DND-41 (cell line): ENCODE results near the gene CCDC136.

ENCODE experiments used
- ATAC-seq: fragments of 200-7000 bp; cut with Tn5 transposase; 3 replicates; pipeline ENCODE4 v1.9.1; 2021; ENCODE audit warnings: low read depth; ENCODE audit not compliant: insufficient read depth
- DNase-seq: peaks from one replicate; pipeline ENCODE4 v3.0.0-alpha.2; 2020
- H2AFZ ChIP-seq: 2 replicates; pipeline ENCODE4 v1.6.0; 2012; ENCODE audit warnings: low read depth, low read length
- H3K27ac ChIP-seq: 2 replicates; pipeline ENCODE4 v1.5.1; 2012; ENCODE audit warnings: low read length, inconsistent platforms
- H3K27me3 ChIP-seq: fragments of 200-600 bp; sonication (generic); 2 replicates; pipeline ENCODE4 v1.6.0; 2012; ENCODE audit warnings: low read length, mild to moderate bottlenecking, inconsistent platforms; ENCODE audit not compliant: insufficient read depth, poor library complexity
- H3K36me3 ChIP-seq: 2 replicates; pipeline ENCODE4 v1.5.1; 2012; ENCODE audit warnings: low read length, inconsistent platforms; ENCODE audit not compliant: insufficient read depth
- H3K4me1 ChIP-seq: 2 replicates; pipeline ENCODE4 v1.5.1; 2012; ENCODE audit warnings: mild to moderate bottlenecking, low read length; ENCODE audit not compliant: insufficient read depth
- H3K4me2 ChIP-seq: 2 replicates; pipeline ENCODE4 v1.6.0; 2012; ENCODE audit warnings: mild to moderate bottlenecking, moderate library complexity, low read length, inconsistent platforms; ENCODE audit not compliant: insufficient read depth
- H3K4me3 ChIP-seq, 2 experiments: fragments of 200-600 bp in 1 of 2; shearing (Covaris generic) in 1 of 2; 2 replicates each; pipeline ENCODE4 v1.5.1; 2012 to 2016; ENCODE audit warnings: inconsistent platforms in 2 of 2, low read length in 2 of 2, mild to moderate bottlenecking in 2 of 2, low read depth in 1 of 2, moderate library complexity in 1 of 2
- H3K79me2 ChIP-seq: 2 replicates; pipeline ENCODE4 v1.6.0; 2012; ENCODE audit warnings: low read length, inconsistent platforms; ENCODE audit not compliant: insufficient read depth
- H3K9ac ChIP-seq: 2 replicates; pipeline ENCODE4 v1.6.0; 2012; ENCODE audit warnings: low read depth, mild to moderate bottlenecking, inconsistent platforms, low read length, moderate library complexity
- H3K9me3 ChIP-seq: 2 replicates; pipeline ENCODE4 v1.5.1; 2012; ENCODE audit warnings: low read length, moderate library complexity, mild to moderate bottlenecking, inconsistent platforms; ENCODE audit not compliant: insufficient read depth, severe bottlenecking
- H4K20me1 ChIP-seq: 2 replicates; pipeline ENCODE4 v1.6.0; 2012; ENCODE audit warnings: low read length; ENCODE audit not compliant: insufficient read depth
- CTCF ChIP-seq: IDR thresholded peaks from 2 replicates; pipeline ENCODE4 v1.5.1; 2012; ENCODE audit warnings: borderline replicate concordance, low read length, moderate library complexity, mild to moderate bottlenecking; ENCODE audit not compliant: poor library complexity, severe bottlenecking; ENCODE audit errors: extremely low read depth
- EZH2 ChIP-seq: IDR thresholded peaks from 3 replicates; pipeline ENCODE4 v1.6.1; 2012; ENCODE audit warnings: borderline replicate concordance, low read depth, mild to moderate bottlenecking, moderate library complexity, low read length, inconsistent platforms; ENCODE audit not compliant: severe bottlenecking

The CCDC136 gene

DNA sequence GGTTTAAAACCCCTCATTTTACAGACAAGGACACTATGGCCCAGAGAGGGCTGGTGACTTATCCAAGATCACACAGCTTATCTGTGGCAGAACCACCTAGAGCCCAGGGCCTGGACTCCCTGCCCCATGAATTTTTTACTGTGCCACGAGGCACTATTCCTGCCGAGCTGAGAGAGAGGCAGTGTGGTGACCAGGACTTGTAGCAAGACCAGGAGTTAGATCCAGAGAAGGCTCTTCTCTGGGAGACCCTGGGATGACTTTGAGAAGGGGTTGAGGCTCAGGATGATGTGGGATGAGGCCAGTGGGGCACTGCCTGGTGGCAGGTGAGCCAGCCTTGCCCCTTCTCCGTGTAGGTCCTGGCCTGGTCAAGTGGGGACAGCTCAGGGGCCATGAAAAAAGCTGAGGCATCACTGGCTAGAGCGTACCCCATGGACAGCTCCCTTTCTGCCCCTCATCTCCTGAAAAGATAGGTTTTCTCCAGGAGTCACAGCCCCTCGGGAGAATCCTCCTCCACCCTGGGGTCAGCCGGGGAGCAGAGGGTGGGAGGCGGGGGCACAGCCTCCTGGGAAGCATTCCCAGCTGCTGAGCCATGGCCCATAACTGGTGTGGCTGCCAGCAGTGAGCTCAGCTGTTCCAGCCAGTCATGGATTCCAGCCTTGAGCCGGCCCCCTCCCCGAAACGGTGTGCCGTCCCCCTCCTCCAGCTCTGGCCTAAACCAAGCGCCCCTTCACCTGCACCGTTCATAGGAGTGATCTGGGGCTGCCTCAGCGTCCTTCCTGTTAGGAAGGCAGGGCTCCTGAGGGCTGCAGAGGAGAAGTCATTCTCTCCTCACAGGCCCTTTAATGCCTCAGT, 44.2 kb downstream of the CCDC136 start:
- no peak overlapping the region for H3K27ac ChIP-seq
- no peak overlapping the region for H3K4me3 ChIP-seq
- no peak for TF ChIP-seq EZH2
- no peak for TF ChIP-seq CTCF
- no peak overlapping the region for H3K4me2 ChIP-seq
- ATAC-seq (no peak), DNase-seq (no peak)
- no peak overlapping the region for H2AFZ ChIP-seq
- no peak overlapping the region for H3K9ac ChIP-seq
- no peaks in the 10 kb centered on the region for H4K20me1 ChIP-seq
- no peaks in the 10 kb centered on the region for H3K9me3 ChIP-seq
- H3K36me3 ChIP-seq = no peaks in the 10 kb centered on the region
- H3K79me2 ChIP-seq = no peaks in the 10 kb centered on the region
- H3K4me1 ChIP-seq = no peaks in the 10 kb centered on the region
- no peaks in the 10 kb centered on the region for H3K27me3 ChIP-seq

DNA sequence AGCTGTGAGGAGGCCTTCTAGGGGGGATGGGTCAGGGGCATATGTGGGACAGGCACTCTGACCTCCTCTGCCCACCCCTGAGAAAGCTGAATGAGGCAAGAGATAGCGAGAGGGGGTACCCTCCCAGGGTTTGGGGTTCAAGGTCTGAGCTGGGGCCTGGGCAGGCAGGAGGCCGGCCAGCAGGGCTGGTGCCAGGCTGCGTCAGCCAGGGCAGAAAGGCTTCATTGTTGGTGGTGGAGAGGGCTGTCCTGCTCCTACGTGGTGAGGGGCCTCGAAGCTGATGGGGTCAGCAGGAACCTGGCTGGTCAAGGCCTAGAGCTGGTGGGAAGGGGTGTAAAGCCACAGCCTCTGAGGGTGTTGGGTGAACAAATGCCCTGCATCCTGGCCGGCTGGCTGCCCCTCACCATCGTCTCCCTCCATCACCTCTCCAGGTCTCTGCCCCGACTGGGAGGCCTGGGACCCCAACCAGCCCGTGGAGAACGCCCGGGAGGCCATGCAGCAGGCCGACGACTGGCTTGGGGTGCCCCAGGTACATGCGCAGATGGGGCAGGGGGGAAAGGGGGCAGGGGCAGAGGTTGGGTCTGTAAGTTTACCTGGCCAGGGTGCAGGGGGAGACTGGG, 45.1 kb downstream of the CCDC136 start:
- Histone ChIP-seq H3K4me3 (no peak overlapping the region), H3K27me3 (no peaks in the 10 kb centered on the region), H3K79me2 (no peaks in the 10 kb centered on the region), H3K27ac (no peak overlapping the region), H4K20me1 (no peaks in the 10 kb centered on the region), H3K9me3 (no peaks in the 10 kb centered on the region), H3K9ac (no peak overlapping the region), H3K4me1 (no peaks in the 10 kb centered on the region), H3K4me2 (no peak overlapping the region), H3K36me3 (no peaks in the 10 kb centered on the region), H2AFZ (no peak overlapping the region)
- TF ChIP-seq CTCF (no peak), EZH2 (no peak)
- DNase-seq (no peak), ATAC-seq (no peak)

- ATAC-seq (no peak), DNase-seq (no peak)
- Histone ChIP-seq H4K20me1 (0 out of 2 replicates have a peak, but pooled peaks cover 3% of the 10 kb centered on the region), H3K79me2 (no peaks in the 10 kb centered on the region), H3K4me1 (no peaks in the 10 kb centered on the region), H3K36me3 (no peaks in the 10 kb centered on the region), H3K4me2 (no peak overlapping the region), H3K27ac (no peak overlapping the region), H3K9ac (no peak overlapping the region), H3K9me3 (no peaks in the 10 kb centered on the region), H3K4me3 (no peak overlapping the region), H2AFZ (no peak overlapping the region), H3K27me3 (no peaks in the 10 kb centered on the region)
- TF ChIP-seq CTCF = no peak
- TF ChIP-seq EZH2 = no peak
These were observed 45.8 kb downstream of the CCDC136 start for GRCh38 chr7:128837521-128837921.
